ENCODE data around the gene SPSB2. TPM values are rescaled to one million over a fixed set of nuclear protein-coding genes. Genes with fewer than 3 reads are reported as not detected.

The SPSB2 gene
- total and polyA plus RNA-seq, 2 experiments from 2014 or later: 8.2 to 13.1 TPM

DNA sequence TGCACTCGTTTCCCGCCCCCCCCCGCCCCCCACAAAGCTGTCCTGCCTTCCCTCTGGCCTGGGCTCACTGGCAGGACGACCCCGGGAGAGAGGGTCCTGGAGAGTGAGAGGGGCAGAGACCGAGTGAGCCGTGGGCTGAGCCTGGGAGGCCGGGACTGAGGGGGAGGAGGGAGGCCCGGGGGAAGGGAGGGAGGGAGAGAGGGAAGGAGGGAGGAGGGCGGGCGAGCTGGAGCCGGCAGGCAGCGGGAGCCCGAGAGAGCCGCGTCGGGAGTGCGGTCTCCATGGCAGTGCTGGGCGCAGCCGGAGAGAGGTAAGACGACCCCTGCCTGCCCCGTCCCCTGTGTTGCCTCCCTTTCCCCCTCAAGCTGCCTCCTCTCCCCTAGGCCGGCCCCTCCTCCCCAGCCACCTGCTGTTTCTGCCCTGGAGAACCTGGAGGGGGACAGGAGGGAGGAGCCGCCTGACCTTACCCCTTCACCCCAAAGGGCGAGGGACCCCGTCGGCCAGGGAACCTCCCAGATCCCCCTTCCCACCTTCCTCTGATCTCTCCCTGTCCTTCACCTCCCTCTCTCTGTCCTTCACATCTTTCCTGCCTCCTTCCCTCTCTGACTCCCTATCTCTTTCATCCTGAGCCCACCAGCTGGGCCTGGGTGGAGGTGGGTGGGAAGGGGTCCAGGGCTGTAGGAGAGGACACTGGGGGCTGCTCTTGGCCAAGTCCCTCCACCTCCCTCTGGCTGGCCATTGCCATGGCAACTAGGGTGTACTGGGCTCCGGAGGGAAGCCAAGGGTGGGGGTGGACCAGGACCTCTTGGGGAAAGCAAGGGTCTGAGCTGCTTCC, 51.3 kb downstream of the SPSB2 start, which contains the start of gene GPR162:
GPR162 (plus strand) TSS at position 231 of the 835 bp plus-strand sequence. CDS start 2,078 bp downstream, outside the sequence.
- Mint-ChIP-seq H3K9me3 (no peaks in the 10 kb centered on the region), H3K4me1 (peaks cover 72% of the 10 kb centered on the region), H3K27ac (peak within 1 kb of the TSS; percentile 77), H3K4me3 (peak within 1 kb of the TSS; percentile 81), H3K27me3 (ENCODE audit: insufficient read depth, low read depth, poor library complexity) (peaks cover 31% of the 10 kb centered on the region), H3K36me3 (ENCODE audit: low read depth) (peaks cover 7% of the 10 kb centered on the region; the same call in 2 of the 3 replicates)
- Histone ChIP-seq H2AFZ (peak within 1 kb of the TSS; percentile 76; the same call in 1 of the 2 replicates), H4K20me1 (replicated peaks; ENCODE audit: insufficient read depth) (no peaks in the 10 kb centered on the region), H3K9me2 (ENCODE audit: insufficient read depth) (no peaks in the 10 kb centered on the region), H3F3A (replicated peaks; ENCODE audit: low read depth) (peaks cover 17% of the 10 kb centered on the region), H3K4me3 (peak within 1 kb of the TSS; percentile 76), H3K4me2 (peak within 1 kb of the TSS; percentile 94), H3K27me3 (ENCODE audit: insufficient read depth) (peaks cover 55% of the 10 kb centered on the region), H3K4me1 (ENCODE audit: insufficient read depth) (peaks cover 53% of the 10 kb centered on the region), H3K27ac (ENCODE audit: low read depth) (no peak within 1 kb of the TSS), H3K36me3 (ENCODE audit: insufficient read depth) (no peaks in the 10 kb centered on the region), H3K79me2 (replicated peaks; ENCODE audit: insufficient read depth) (no peaks in the 10 kb centered on the region)
- TF ChIP-seq CREB1 (CRISPR knock-in tag; IDR thresholded peaks at IDR 0.05; ENCODE audit: low read depth): no peak
- TF ChIP-seq JUNB (IDR thresholded peaks at IDR 0.05; ENCODE audit: unreplicated experiment): no peak
- TF ChIP-seq, protein P1, sequence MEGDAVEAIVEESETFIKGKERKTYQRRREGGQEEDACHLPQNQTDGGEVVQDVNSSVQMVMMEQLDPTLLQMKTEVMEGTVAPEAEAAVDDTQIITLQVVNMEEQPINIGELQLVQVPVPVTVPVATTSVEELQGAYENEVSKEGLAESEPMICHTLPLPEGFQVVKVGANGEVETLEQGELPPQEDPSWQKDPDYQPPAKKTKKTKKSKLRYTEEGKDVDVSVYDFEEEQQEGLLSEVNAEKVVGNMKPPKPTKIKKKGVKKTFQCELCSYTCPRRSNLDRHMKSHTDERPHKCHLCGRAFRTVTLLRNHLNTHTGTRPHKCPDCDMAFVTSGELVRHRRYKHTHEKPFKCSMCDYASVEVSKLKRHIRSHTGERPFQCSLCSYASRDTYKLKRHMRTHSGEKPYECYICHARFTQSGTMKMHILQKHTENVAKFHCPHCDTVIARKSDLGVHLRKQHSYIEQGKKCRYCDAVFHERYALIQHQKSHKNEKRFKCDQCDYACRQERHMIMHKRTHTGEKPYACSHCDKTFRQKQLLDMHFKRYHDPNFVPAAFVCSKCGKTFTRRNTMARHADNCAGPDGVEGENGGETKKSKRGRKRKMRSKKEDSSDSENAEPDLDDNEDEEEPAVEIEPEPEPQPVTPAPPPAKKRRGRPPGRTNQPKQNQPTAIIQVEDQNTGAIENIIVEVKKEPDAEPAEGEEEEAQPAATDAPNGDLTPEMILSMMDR (conservative IDR thresholded peaks at IDR 0.05; ENCODE audit: low read depth in 2 of 2): no peak
- DNase-seq (ENCODE audit: low spot score) (peak; percentile 93), ATAC-seq (peak; percentile 52)

Other genes with a start within 250 kb of the SPSB2 start
- gene LPAR5, start 237.3 kb downstream of the SPSB2 start, total RNA-seq (2014; rRNA removed; shearing (Covaris generic)): 0.38 and 0.89 TPM in 2 replicates
- gene LPAR5, start 237.3 kb downstream of the SPSB2 start, polyA plus RNA-seq (2016; fragmentation: Nextera tagmentation; extraction: Ambion mirVana): 0.32 and 0.38 TPM in 2 replicates
- 2.2 TPM in 1 of 2 replicates, not detected in the other for gene ACRBP, start 225.9 kb downstream of the SPSB2 start, total RNA-seq (2014; rRNA removed; shearing (Covaris generic))
- gene ACRBP, start 225.9 kb downstream of the SPSB2 start, polyA plus RNA-seq (2016; fragmentation: Nextera tagmentation; extraction: Ambion mirVana): 0.70 TPM in 1 of 2 replicates, not detected in the other
- 22.0 and 27.7 TPM in 2 replicates for gene ING4, start 210.2 kb downstream of the SPSB2 start, total RNA-seq (2014; rRNA removed; shearing (Covaris generic))
- gene ING4, start 210.2 kb downstream of the SPSB2 start, polyA plus RNA-seq (2016; fragmentation: Nextera tagmentation; extraction: Ambion mirVana): 25.5 and 29.6 TPM in 2 replicates
- 30.2 and 35.9 TPM in 2 replicates for gene ZNF384, start 183.9 kb downstream of the SPSB2 start, total RNA-seq (2014; rRNA removed; shearing (Covaris generic))
- gene ZNF384, start 183.9 kb downstream of the SPSB2 start, polyA plus RNA-seq (2016; fragmentation: Nextera tagmentation; extraction: Ambion mirVana): 14.7 and 20.5 TPM in 2 replicates
- gene PIANP, start 172.5 kb downstream of the SPSB2 start, total RNA-seq (2014; rRNA removed; shearing (Covaris generic)): 2.0 and 2.2 TPM in 2 replicates
- gene PIANP, start 172.5 kb downstream of the SPSB2 start, polyA plus RNA-seq (2016; fragmentation: Nextera tagmentation; extraction: Ambion mirVana): 6.4 and 7.7 TPM in 2 replicates
- 51.9 and 53.9 TPM in 2 replicates for gene COPS7A, start 149.3 kb downstream of the SPSB2 start, total RNA-seq (2014; rRNA removed; shearing (Covaris generic))
- 36.9 and 37.7 TPM in 2 replicates for gene COPS7A, start 149.3 kb downstream of the SPSB2 start, polyA plus RNA-seq (2016; fragmentation: Nextera tagmentation; extraction: Ambion mirVana)
- 289 and 292 TPM in 2 replicates for gene MLF2, start 120.2 kb downstream of the SPSB2 start, total RNA-seq (2014; rRNA removed; shearing (Covaris generic))
- gene MLF2, start 120.2 kb downstream of the SPSB2 start, polyA plus RNA-seq (2016; fragmentation: Nextera tagmentation; extraction: Ambion mirVana): 280 and 283 TPM in 2 replicates
- gene PTMS, start 106.9 kb downstream of the SPSB2 start, total RNA-seq (2014; rRNA removed; shearing (Covaris generic)): 82.4 and 111 TPM in 2 replicates
- 238 and 270 TPM in 2 replicates for gene PTMS, start 106.9 kb downstream of the SPSB2 start, polyA plus RNA-seq (2016; fragmentation: Nextera tagmentation; extraction: Ambion mirVana)
- gene LAG3, start 100.8 kb downstream of the SPSB2 start, total RNA-seq (2014; rRNA removed; shearing (Covaris generic)): 1.0 and 4.7 TPM in 2 replicates
- 3.7 and 3.9 TPM in 2 replicates for gene LAG3, start 100.8 kb downstream of the SPSB2 start, polyA plus RNA-seq (2016; fragmentation: Nextera tagmentation; extraction: Ambion mirVana)
- gene CD4, start 83.8 kb downstream of the SPSB2 start, total RNA-seq (2014; rRNA removed; shearing (Covaris generic)): 1.5 and 2.2 TPM in 2 replicates
- 2.0 and 2.1 TPM in 2 replicates for gene CD4, start 83.8 kb downstream of the SPSB2 start, polyA plus RNA-seq (2016; fragmentation: Nextera tagmentation; extraction: Ambion mirVana)
- gene GPR162, start 51.5 kb downstream of the SPSB2 start, total RNA-seq (2014; rRNA removed; shearing (Covaris generic)): 3.0 and 5.0 TPM in 2 replicates
- 4.7 and 5.0 TPM in 2 replicates for gene GPR162, start 51.5 kb downstream of the SPSB2 start, polyA plus RNA-seq (2016; fragmentation: Nextera tagmentation; extraction: Ambion mirVana)
- 38.2 and 39.2 TPM in 2 replicates for gene P3H3, start 44.9 kb downstream of the SPSB2 start, total RNA-seq (2014; rRNA removed; shearing (Covaris generic))
- 15.8 and 16.4 TPM in 2 replicates for gene P3H3, start 44.9 kb downstream of the SPSB2 start, polyA plus RNA-seq (2016; fragmentation: Nextera tagmentation; extraction: Ambion mirVana)
- 3.3 and 8.2 TPM in 2 replicates for gene GNB3, start 32.4 kb downstream of the SPSB2 start, total RNA-seq (2014; rRNA removed; shearing (Covaris generic))
- gene GNB3, start 32.4 kb downstream of the SPSB2 start, polyA plus RNA-seq (2016; fragmentation: Nextera tagmentation; extraction: Ambion mirVana): 3.6 and 5.4 TPM in 2 replicates
- 37.2 and 47.4 TPM in 2 replicates for gene CDCA3, start 22.0 kb downstream of the SPSB2 start, total RNA-seq (2014; rRNA removed; shearing (Covaris generic))
- gene CDCA3, start 22.0 kb downstream of the SPSB2 start, polyA plus RNA-seq (2016; fragmentation: Nextera tagmentation; extraction: Ambion mirVana): 75.6 and 79.2 TPM in 2 replicates
- gene USP5, start 21.2 kb downstream of the SPSB2 start, total RNA-seq (2014; rRNA removed; shearing (Covaris generic)): 97.2 and 109 TPM in 2 replicates
- gene USP5, start 21.2 kb downstream of the SPSB2 start, polyA plus RNA-seq (2016; fragmentation: Nextera tagmentation; extraction: Ambion mirVana): 35.0 and 35.1 TPM in 2 replicates
- 731 and 822 TPM in 2 replicates for gene TPI1, start 5.8 kb downstream of the SPSB2 start, total RNA-seq (2014; rRNA removed; shearing (Covaris generic))
- gene TPI1, start 5.8 kb downstream of the SPSB2 start, polyA plus RNA-seq (2016; fragmentation: Nextera tagmentation; extraction: Ambion mirVana): 737 and 748 TPM in 2 replicates
- gene LRRC23, start 31.5 kb upstream of the SPSB2 start, total RNA-seq (2014; rRNA removed; shearing (Covaris generic)): 2.5 and 9.1 TPM in 2 replicates
- 2.4 and 2.9 TPM in 2 replicates for gene LRRC23, start 31.5 kb upstream of the SPSB2 start, polyA plus RNA-seq (2016; fragmentation: Nextera tagmentation; extraction: Ambion mirVana)
- 50.8 and 53.5 TPM in 2 replicates for gene ENO2, start 41.3 kb upstream of the SPSB2 start, total RNA-seq (2014; rRNA removed; shearing (Covaris generic))
- 43.5 and 50.0 TPM in 2 replicates for gene ENO2, start 41.3 kb upstream of the SPSB2 start, polyA plus RNA-seq (2016; fragmentation: Nextera tagmentation; extraction: Ambion mirVana)
- gene ATN1, start 54.7 kb upstream of the SPSB2 start, total RNA-seq (2014; rRNA removed; shearing (Covaris generic)): 49.6 and 52.8 TPM in 2 replicates
- 27.2 and 29.5 TPM in 2 replicates for gene ATN1, start 54.7 kb upstream of the SPSB2 start, polyA plus RNA-seq (2016; fragmentation: Nextera tagmentation; extraction: Ambion mirVana)
- not detected in 2 replicates for gene RNU7-1, start 70.5 kb upstream of the SPSB2 start, total RNA-seq (2014; rRNA removed; shearing (Covaris generic))
- gene RNU7-1, start 70.5 kb upstream of the SPSB2 start, polyA plus RNA-seq (2016; fragmentation: Nextera tagmentation; extraction: Ambion mirVana): not detected in 2 replicates
- gene C12orf57, start 70.7 kb upstream of the SPSB2 start, total RNA-seq (2014; rRNA removed; shearing (Covaris generic)): 186 and 204 TPM in 2 replicates
- gene C12orf57, start 70.7 kb upstream of the SPSB2 start, polyA plus RNA-seq (2016; fragmentation: Nextera tagmentation; extraction: Ambion mirVana): 262 and 285 TPM in 2 replicates
- 24.7 and 25.3 TPM in 2 replicates for gene PTPN6, start 78.1 kb upstream of the SPSB2 start, total RNA-seq (2014; rRNA removed; shearing (Covaris generic))
- gene PTPN6, start 78.1 kb upstream of the SPSB2 start, polyA plus RNA-seq (2016; fragmentation: Nextera tagmentation; extraction: Ambion mirVana): 35.4 and 40.6 TPM in 2 replicates
- gene PHB2, start 97.4 kb upstream of the SPSB2 start, total RNA-seq (2014; rRNA removed; shearing (Covaris generic)): 378 and 416 TPM in 2 replicates
- gene PHB2, start 97.4 kb upstream of the SPSB2 start, polyA plus RNA-seq (2016; fragmentation: Nextera tagmentation; extraction: Ambion mirVana): 224 and 238 TPM in 2 replicates
- 66.7 and 71.7 TPM in 2 replicates for gene EMG1, start 97.6 kb upstream of the SPSB2 start, total RNA-seq (2014; rRNA removed; shearing (Covaris generic))
- 157 and 160 TPM in 2 replicates for gene EMG1, start 97.6 kb upstream of the SPSB2 start, polyA plus RNA-seq (2016; fragmentation: Nextera tagmentation; extraction: Ambion mirVana)
- 45.3 and 51.5 TPM in 2 replicates for gene LPCAT3, start 145.2 kb upstream of the SPSB2 start, total RNA-seq (2014; rRNA removed; shearing (Covaris generic))
- gene LPCAT3, start 145.2 kb upstream of the SPSB2 start, polyA plus RNA-seq (2016; fragmentation: Nextera tagmentation; extraction: Ambion mirVana): 21.4 and 22.7 TPM in 2 replicates
- gene C1S, start 187.4 kb upstream of the SPSB2 start, total RNA-seq (2014; rRNA removed; shearing (Covaris generic)): 5.0 and 9.7 TPM in 2 replicates
- 4.9 and 5.1 TPM in 2 replicates for gene C1S, start 187.4 kb upstream of the SPSB2 start, polyA plus RNA-seq (2016; fragmentation: Nextera tagmentation; extraction: Ambion mirVana)
- gene C1R, start 219.1 kb upstream of the SPSB2 start, total RNA-seq (2014; rRNA removed; shearing (Covaris generic)): 6.1 and 8.8 TPM in 2 replicates
- gene C1R, start 219.1 kb upstream of the SPSB2 start, polyA plus RNA-seq (2016; fragmentation: Nextera tagmentation; extraction: Ambion mirVana): 5.9 and 6.4 TPM in 2 replicates
- gene C1RL, start 235.9 kb upstream of the SPSB2 start, total RNA-seq (2014; rRNA removed; shearing (Covaris generic)): 8.8 and 10.0 TPM in 2 replicates
- 7.3 and 9.1 TPM in 2 replicates for gene C1RL, start 235.9 kb upstream of the SPSB2 start, polyA plus RNA-seq (2016; fragmentation: Nextera tagmentation; extraction: Ambion mirVana)

Data from GM23338 (cell line).